Chondrocyte (in vitro differentiated cells): ENCODE data around the gene KCNT1. TPM values are rescaled to one million over a fixed set of nuclear protein-coding genes. Genes with fewer than 3 reads are reported as not detected.

Source experiments
- DNase-seq: peaks from one replicate; pipeline ENCODE4 v3.0.0; 2021; ENCODE audit warnings: mixed read lengths, low spot score
- H3K27ac Mint-ChIP-seq: one replicate; pipeline ENCODE4 v1.8.0; 2021; ENCODE audit warnings: mild to moderate bottlenecking, moderate library complexity, mixed read lengths; ENCODE audit not compliant: unreplicated experiment
- H3K27me3 Mint-ChIP-seq: 2 replicates; pipeline ENCODE4 v1.8.0; 2021; ENCODE audit warnings: low read depth, mixed read lengths
- H3K36me3 Mint-ChIP-seq: 2 replicates; pipeline ENCODE4 v1.8.0; 2021; ENCODE audit warnings: low read depth, mixed read lengths
- H3K4me1 Mint-ChIP-seq: 2 replicates; pipeline ENCODE4 v1.8.0; 2021; ENCODE audit warnings: low read depth, mild to moderate bottlenecking, mixed read lengths
- H3K4me3 Mint-ChIP-seq: one replicate; pipeline ENCODE4 v1.8.0; 2021; ENCODE audit warnings: mild to moderate bottlenecking, moderate library complexity, mixed read lengths; ENCODE audit not compliant: unreplicated experiment
- H3K9me3 Mint-ChIP-seq: 2 replicates; pipeline ENCODE4 v1.8.0; 2021; ENCODE audit warnings: low read depth, mixed read lengths
- CTCF ChIP-seq: fragments of 200-600 bp; sonication (generic); IDR thresholded peaks from 2 replicates; pipeline ENCODE4 v1.5.0; 2021; ENCODE audit warnings: antibody characterized with exemption, mild to moderate bottlenecking, moderate library complexity
- total RNA-seq: library from RNA; stranded (reverse); gene quantifications from 3 replicates; pipeline ENCODE4 v1.2.1, GENCODE V29; 2021

The KCNT1 gene
- total RNA-seq, 1 donor from 2014 or later, result not detected

- no peaks in the 10 kb centered on the region for H3K9me3 Mint-ChIP-seq
- no peak for DNase-seq
- H3K4me3 Mint-ChIP-seq, result no peak overlapping the region
- no peak overlapping the region for H3K27ac Mint-ChIP-seq
- H3K36me3 Mint-ChIP-seq, result no peaks in the 10 kb centered on the region
- no peaks in the 10 kb centered on the region for H3K4me1 Mint-ChIP-seq
- H3K27me3 Mint-ChIP-seq, result no peaks in the 10 kb centered on the region
- TF ChIP-seq CTCF, result no peak
Measured at GRCh38 chr9:135774794-135775525, 73.0 kb downstream of the KCNT1 start.

GRCh38 chr9:135775911-135776310, 73.9 kb downstream of the KCNT1 start:
- no peaks in the 10 kb centered on the region for H3K4me1 Mint-ChIP-seq
- H3K27ac Mint-ChIP-seq, result no peak overlapping the region
- no peaks in the 10 kb centered on the region for H3K36me3 Mint-ChIP-seq
- peaks cover 4% of the 10 kb centered on the region for H3K27me3 Mint-ChIP-seq
- DNase-seq, result no peak
- no peaks in the 10 kb centered on the region for H3K9me3 Mint-ChIP-seq
- no peak overlapping the region for H3K4me3 Mint-ChIP-seq
- TF ChIP-seq CTCF, result no peak

- Mint-ChIP-seq H3K4me3 (no peak overlapping the region), H3K4me1 (no peaks in the 10 kb centered on the region), H3K36me3 (no peaks in the 10 kb centered on the region), H3K9me3 (no peaks in the 10 kb centered on the region), H3K27ac (no peak overlapping the region), H3K27me3 (peaks cover 7% of the 10 kb centered on the region)
- no peak for TF ChIP-seq CTCF
- DNase-seq, result no peak
Measured at GRCh38 chr9:135776893-135777622, 75.1 kb downstream of the KCNT1 start.

GRCh38 chr9:135777623-135778177, 75.7 kb downstream of the KCNT1 start:
- Mint-ChIP-seq H3K27me3 (peaks cover 11% of the 10 kb centered on the region), H3K4me3 (no peak overlapping the region), H3K36me3 (no peaks in the 10 kb centered on the region), H3K9me3 (no peaks in the 10 kb centered on the region), H3K4me1 (no peaks in the 10 kb centered on the region), H3K27ac (no peak overlapping the region)
- no peak for TF ChIP-seq CTCF
- DNase-seq, result no peak

GRCh38 chr9:135778421-135778820, 76.4 kb downstream of the KCNT1 start:
- DNase-seq, result no peak
- Mint-ChIP-seq H3K36me3 (no peaks in the 10 kb centered on the region), H3K9me3 (no peaks in the 10 kb centered on the region), H3K27me3 (peaks cover 15% of the 10 kb centered on the region), H3K4me3 (no peak overlapping the region), H3K27ac (no peak overlapping the region), H3K4me1 (no peaks in the 10 kb centered on the region)
- no peak for TF ChIP-seq CTCF
